Activated CD4-positive, alpha-beta memory T cell treated with anti-CD3 and anti-CD28 coated beads, Interleukin-2, amount 10 ng/mL, durations not matched to agents 7 days and 5 days (primary cell): Measurements from ENCODE around the gene LSS. TPM values are rescaled to one million over a fixed set of nuclear protein-coding genes. Genes with fewer than 3 reads are reported as not detected.

ENCODE experiments used
- CTCF ChIA-PET: fragments of 350-600 bp; sonication (Branson Sonifier 250); formaldehyde crosslinking; loops from one replicate; lab custom pipeline; 2021; ENCODE audit warnings: antibody characterized with exemption, inconsistent platforms; lab: Charles Lee
- POLR2A ChIA-PET: fragments of 350-600 bp; sonication (Branson Sonifier 250); formaldehyde crosslinking; loops from one replicate; lab custom pipeline; 2021; ENCODE audit warnings: antibody characterized with exemption; lab: Charles Lee
- DNase-seq: peaks from one replicate; pipeline ENCODE4 v3.0.0-alpha.2; 2020
- H3K27ac Mint-ChIP-seq: one replicate; pipeline ENCODE4 v1.8.0; 2021; ENCODE audit warnings: mild to moderate bottlenecking, mixed read lengths
- H3K27me3 Mint-ChIP-seq: one replicate; pipeline ENCODE4 v1.8.0; 2021; ENCODE audit warnings: mixed read lengths
- H3K36me3 Mint-ChIP-seq: one replicate; pipeline ENCODE4 v1.8.0; 2021; ENCODE audit warnings: low read depth, mixed read lengths
- H3K4me1 Mint-ChIP-seq: one replicate; pipeline ENCODE4 v1.8.0; 2021; ENCODE audit warnings: mixed read lengths
- H3K4me3 Mint-ChIP-seq: one replicate; pipeline ENCODE4 v1.8.0; 2021; ENCODE audit warnings: mild to moderate bottlenecking, mixed read lengths
- H3K9me3 Mint-ChIP-seq: one replicate; pipeline ENCODE4 v1.8.0; 2021; ENCODE audit warnings: mixed read lengths
- total RNA-seq, 2 experiments: library from RNA; stranded (reverse); gene quantifications; one replicate each; pipeline ENCODE4 v1.2.3, GENCODE V29; 2021

The LSS gene
- total RNA-seq, 2 experiments from 2014 or later = 54.7 to 56.1 TPM

DNA sequence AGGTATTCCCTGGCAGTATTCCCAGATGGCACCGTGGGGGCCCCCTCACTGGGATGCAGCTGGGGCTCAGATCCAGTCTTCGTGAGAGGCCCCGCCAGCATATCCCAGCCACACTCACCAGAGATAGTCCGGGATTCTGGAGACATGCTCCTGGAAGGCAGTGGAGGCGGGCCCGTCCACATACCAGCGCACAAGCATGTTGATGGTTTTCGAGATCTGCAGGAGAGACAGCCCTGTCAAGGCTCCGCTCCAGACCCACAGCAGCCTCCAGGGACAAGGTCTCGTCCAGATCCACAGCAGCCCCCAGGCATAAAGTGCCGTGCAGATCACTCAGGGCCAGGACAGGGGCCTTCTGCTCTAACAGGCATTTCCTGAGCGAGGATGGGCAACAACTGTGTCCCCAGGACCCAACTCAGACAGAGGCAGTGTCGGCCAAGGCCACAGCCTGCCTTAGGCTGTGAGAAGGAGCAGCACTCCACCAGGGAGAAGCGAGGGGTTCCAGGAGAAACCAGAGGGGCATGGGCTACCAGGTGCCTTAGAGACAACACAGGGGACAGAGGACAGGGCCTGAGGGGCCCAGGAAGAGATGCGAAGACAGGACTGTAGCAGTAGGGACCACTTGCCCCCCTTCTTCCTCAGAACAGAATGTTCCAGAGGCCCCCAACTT is 14.8 kb downstream of the LSS start:
- CTCF ChIA-PET = interaction anchor here (0.8 kb wide), 1 partner anchor 71 kb away, joined by 3 read pairs; no protein-coding TSS in a partner anchor
- H3K4me3 Mint-ChIP-seq = no peak overlapping the region
- DNase-seq = no peak
- no peaks in the 10 kb centered on the region for H3K27me3 Mint-ChIP-seq
- H3K9me3 Mint-ChIP-seq = no peaks in the 10 kb centered on the region
- H3K27ac Mint-ChIP-seq = no peak overlapping the region
- POLR2A ChIA-PET = no interaction called here
- H3K4me1 Mint-ChIP-seq = peaks cover 2% of the 10 kb centered on the region
- peaks cover 7% of the 10 kb centered on the region for H3K36me3 Mint-ChIP-seq

DNA sequence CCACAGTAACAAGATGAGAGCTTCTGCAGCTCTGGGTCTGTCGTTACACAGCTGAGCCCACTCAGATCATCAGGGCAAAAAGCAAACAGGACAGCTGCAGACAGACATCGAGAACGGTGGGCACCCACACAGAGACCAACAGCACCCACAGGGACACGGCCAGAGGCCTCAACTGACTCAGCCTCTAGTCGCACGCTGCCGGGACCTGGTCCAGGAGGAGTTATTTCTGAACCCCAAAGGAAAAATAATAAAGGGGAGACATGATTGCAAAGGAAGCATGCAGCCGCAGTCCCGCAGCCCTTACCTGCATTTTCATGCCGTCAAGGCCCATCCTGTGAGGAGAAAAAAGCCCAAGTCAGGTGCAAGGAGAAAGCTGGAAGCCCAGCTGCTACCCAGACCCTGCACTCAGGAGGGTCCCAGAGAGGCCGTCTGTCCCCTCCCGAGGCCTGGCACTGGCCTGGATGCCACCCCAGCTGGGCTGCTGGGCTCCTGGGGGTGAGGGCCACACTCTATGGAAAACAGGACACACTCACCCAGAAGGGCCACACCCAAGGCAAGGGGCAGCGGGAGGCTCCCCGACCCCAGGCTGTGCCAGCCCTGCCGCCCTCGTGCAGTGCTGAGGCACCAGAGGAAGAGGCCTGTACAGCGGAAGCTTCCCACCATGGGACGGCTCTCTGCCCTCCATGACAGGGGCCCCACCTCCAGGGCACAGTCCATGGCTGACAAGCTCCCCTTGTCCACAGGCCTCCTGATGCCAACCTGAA is 15.7 kb downstream of the LSS start:
- H3K27ac Mint-ChIP-seq = no peak overlapping the region
- POLR2A ChIA-PET = no interaction called here
- no peak for DNase-seq

DNA sequence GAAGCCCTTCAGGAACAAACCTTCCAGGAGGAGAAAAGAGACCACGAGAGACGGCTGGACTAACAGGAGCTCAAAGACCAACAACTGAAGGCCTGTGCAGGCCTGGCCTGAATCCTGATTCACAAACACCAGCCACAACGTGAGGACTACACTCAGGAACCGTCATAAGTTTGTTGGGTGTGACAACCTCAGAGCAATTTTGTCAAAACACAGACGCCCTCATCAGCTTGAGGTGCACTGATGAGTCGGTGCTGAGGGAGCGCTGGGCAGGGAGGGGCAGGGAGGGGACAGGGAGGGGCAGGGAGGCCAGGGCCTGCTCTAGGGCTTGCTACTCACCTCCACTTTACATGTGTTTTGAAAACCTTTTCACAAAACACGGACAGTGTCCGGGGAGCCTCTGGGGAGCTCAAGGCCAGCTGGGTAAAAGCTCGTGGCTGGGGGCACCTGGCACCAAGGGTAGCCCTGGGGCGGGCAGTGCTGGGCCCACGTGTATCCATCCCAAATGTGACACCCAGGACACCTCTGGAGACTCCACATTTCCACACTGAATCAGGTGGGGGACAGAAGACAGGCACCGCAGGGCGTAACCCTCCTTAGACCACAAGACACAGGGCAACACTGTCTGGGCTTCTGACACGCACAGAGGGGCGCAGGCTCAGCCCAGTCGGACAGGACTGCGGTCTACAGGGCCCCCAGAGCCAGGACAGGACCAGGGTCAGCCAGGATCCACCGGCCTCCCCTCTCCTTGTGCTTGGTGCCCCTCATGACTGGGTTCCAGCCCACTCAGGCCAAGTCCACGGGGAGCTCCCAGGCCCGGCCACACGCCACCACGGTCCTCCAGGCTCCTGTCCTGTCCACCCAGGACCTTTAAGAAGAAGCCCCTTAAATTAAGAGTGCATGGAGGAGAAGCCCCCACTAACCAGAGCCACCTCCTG is 16.5 kb downstream of the LSS start:
- ChIA-PET POLR2A (no interaction called here), CTCF (interaction anchor here (1.0 kb wide), 1 partner anchor 13 kb away, joined by 3 read pairs; no protein-coding TSS in a partner anchor)
- no peak for DNase-seq
- Mint-ChIP-seq H3K4me3 (no peak overlapping the region), H3K27me3 (no peaks in the 10 kb centered on the region), H3K36me3 (peaks cover 7% of the 10 kb centered on the region), H3K9me3 (no peaks in the 10 kb centered on the region), H3K27ac (no peak overlapping the region), H3K4me1 (peaks cover 2% of the 10 kb centered on the region)

More for the DNA sequence above, 15.7 kb downstream of the LSS start:
- CTCF ChIA-PET = interaction anchor here (0.8 kb wide), 1 partner anchor 70 kb away, joined by 3 read pairs; no protein-coding TSS in a partner anchor
- H3K9me3 Mint-ChIP-seq = no peaks in the 10 kb centered on the region
- peaks cover 2% of the 10 kb centered on the region for H3K4me1 Mint-ChIP-seq
- H3K27me3 Mint-ChIP-seq = no peaks in the 10 kb centered on the region
- peaks cover 7% of the 10 kb centered on the region for H3K36me3 Mint-ChIP-seq
- no peak overlapping the region for H3K4me3 Mint-ChIP-seq

DNA sequence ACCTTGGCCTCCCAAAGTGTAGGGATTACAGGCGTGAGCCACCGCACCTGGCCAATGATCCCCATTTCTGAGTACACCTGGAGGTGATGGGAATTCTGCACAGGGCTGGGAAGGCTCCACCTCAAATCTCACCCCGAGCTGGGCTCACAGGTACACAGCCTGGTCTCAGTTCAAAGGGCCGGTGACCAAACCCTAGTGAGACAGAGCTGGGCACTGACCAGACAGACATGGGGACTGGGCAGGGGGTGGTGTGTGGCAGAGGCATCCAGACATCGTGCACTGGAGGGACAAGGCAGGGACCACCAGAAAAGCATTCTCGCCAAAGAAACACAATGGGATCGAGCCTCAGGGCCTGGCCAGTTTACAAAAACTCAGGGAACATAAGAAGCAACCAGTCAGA is 17.2 kb downstream of the LSS start:
- no peak for DNase-seq
- ChIA-PET POLR2A (no interaction called here), CTCF (interaction anchor here (1.0 kb wide), 1 partner anchor 14 kb away, joined by 3 read pairs; no protein-coding TSS in a partner anchor)
- no peaks in the 10 kb centered on the region for H3K9me3 Mint-ChIP-seq
- no peak overlapping the region for H3K27ac Mint-ChIP-seq
- no peak overlapping the region for H3K4me3 Mint-ChIP-seq
- H3K36me3 Mint-ChIP-seq = peaks cover 7% of the 10 kb centered on the region
- no peaks in the 10 kb centered on the region for H3K27me3 Mint-ChIP-seq
- peaks cover 2% of the 10 kb centered on the region for H3K4me1 Mint-ChIP-seq

DNA sequence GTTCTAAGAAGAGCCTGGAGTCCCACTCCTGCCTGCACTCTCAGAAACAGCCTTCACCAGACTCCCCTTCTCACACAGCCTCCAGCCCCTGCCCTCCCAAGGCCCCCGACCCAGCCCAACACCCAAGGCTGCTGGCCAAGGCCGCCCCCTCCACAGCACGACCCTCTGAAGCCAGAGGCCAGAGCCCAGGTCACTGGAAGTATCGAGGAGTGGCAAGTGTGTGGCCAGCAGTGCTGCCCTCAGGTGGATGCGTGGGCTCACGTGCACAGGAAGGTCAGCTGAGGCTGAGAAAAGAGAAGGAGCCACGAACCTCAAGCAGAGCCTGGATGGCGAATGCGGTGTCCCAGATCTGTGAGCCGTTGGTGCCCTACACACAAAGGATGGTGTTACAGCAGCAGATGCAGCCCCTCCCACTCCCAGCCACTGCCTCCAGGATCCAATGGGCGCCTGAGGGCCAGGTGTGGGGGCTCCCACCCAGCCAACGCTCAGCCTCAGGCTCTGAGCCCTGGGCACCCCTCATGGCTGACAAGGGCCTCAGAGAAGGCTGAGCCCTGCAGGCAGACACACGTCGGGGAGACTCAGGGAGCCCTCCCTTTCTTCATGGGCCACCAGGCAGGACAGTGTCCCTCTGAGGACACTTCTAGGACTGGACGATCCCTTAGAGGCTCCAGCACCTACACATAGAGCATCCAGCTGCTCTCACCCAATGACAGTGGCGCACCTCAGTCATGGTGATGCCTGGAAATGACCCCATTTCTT is 18.0 kb downstream of the LSS start:
- Mint-ChIP-seq H3K27me3 (no peaks in the 10 kb centered on the region), H3K27ac (no peak overlapping the region), H3K4me3 (no peak overlapping the region), H3K9me3 (no peaks in the 10 kb centered on the region), H3K4me1 (no peaks in the 10 kb centered on the region), H3K36me3 (peaks cover 7% of the 10 kb centered on the region)
- no peak for DNase-seq
- CTCF ChIA-PET = interaction anchor here (1.0 kb wide), 1 partner anchor 14 kb away, joined by 3 read pairs; no protein-coding TSS in a partner anchor
- POLR2A ChIA-PET = no interaction called here

DNA sequence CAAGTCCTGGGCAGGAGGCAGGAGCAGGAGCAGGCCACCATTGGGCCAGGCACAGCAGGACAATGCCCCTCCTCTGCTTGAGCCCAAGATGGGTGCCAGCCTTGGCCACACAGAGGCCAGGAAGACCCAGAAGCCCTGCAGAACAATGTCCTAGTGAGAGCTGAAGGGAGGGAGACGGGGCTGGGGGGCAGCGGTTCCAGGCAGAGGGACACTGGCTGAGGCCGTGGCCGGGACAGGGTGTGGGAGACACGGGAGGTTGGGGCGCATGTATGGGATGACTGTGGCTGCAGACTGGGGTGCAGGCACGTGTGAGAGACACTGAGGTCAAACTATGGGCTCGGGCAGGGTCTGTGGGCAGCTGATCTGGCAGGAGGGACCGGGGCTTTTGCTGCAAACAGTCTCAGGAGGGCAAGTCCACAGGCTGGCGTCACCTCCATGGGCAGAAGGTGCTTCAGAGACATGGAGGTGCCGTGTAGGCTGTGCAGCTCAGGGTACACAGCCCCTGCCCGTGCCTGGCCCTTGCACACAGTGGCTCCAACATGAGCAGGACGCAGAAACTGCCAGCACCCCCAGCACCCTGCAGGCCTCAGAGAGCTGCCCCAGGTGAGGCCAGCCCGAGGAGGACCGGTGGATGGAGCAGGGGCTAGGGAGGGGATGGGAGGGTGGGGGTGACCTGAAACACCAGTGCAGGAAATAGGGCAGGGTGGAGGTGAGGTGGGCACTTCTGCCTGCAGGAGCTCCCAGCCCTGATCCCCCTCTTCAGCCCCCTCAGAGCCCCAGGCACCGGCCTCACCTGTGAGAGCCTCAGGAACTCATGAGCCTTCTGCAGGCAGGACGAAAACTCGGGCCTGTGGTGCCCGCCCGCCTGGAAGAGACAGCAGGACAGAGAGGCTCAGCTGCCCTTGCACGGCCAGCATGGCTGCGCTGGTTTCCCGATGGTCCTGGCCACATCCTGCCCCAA is 19.5 kb downstream of the LSS start:
- no peak overlapping the region for H3K27ac Mint-ChIP-seq
- no peaks in the 10 kb centered on the region for H3K27me3 Mint-ChIP-seq
- no peaks in the 10 kb centered on the region for H3K4me1 Mint-ChIP-seq
- no peaks in the 10 kb centered on the region for H3K9me3 Mint-ChIP-seq
- H3K4me3 Mint-ChIP-seq = no peak overlapping the region
- ChIA-PET POLR2A (no interaction called here), CTCF (no interaction called here)
- DNase-seq = no peak
- peaks cover 12% of the 10 kb centered on the region for H3K36me3 Mint-ChIP-seq

DNA sequence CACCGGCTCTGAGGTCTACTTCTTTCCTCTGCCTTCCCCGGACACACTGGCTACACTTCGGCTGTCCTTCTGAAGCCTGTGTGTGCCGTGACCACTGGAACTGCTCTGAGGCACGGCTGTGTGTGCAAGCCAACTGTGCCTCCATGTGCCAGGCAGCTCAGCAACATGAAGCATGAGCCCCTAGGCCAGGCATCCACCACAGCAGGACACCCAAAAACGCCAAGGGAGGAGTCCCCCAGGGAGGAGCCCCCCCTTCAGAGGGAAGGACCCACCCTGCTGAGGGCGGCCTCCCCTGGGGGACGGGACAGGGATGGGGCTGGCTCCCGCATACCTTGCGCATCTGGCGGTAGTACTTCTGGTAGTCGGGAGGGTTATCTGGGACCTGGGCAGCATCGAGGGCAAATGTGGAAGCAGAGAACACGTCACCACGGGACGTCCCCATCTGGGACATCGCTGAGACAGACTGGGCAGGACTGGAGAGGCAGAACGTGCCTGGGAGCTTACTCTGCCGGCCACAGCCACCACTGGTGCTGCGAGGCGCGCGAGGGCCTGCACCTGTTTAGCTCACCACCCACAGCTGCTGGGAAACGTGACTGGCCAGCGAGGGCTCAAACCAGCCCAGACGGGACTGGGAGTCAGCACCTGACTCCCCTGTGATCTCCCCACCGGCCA is 20.5 kb downstream of the LSS start:
- H3K27ac Mint-ChIP-seq = no peak overlapping the region
- CTCF ChIA-PET = no interaction called here
- H3K36me3 Mint-ChIP-seq = peaks cover 14% of the 10 kb centered on the region
- no peak for DNase-seq
- no peaks in the 10 kb centered on the region for H3K4me1 Mint-ChIP-seq
- no peaks in the 10 kb centered on the region for H3K27me3 Mint-ChIP-seq
- H3K9me3 Mint-ChIP-seq = no peaks in the 10 kb centered on the region
- POLR2A ChIA-PET = no interaction called here
- no peak overlapping the region for H3K4me3 Mint-ChIP-seq

DNA sequence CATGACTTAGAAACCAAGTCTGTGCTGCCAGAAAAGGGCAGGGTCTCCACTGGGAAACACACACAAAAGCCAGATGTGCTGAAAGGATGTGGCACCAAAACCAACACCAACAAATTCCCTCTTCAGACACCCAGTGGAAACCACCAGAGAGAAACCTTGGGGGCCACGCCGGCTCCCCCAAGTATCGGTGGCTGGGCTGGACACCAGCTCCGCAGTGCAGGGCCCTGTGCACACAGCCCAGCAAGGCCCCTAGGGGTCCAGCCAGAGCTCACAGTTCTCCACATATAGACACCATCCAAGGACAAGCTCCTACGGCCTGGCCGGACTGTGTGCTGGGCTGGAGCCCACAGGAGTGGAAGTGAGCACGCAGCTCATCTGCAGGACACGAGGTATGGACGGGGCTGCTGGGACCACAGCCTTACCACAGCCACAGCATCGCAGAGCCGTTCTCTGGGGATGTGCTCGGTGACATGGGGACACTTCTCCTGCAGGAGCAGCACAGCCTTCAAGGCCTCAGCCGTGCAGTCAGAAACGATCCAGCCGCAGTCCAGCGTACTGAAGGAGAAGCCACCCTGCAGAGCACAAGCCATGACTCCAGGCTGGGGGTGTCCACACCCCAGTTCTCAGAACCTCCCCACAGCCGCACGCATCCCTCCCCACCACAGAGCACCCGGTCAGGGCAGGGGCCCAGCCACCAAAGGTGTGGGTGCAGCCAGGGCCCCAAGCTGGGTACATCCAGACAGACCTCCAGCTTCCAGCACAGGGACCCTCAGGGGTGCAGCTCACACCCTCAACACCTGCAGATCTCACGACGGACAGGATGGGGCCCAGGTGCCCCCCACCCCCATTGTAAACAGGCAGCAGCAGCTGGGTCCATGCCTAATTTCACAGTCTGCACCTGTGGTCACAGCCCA is 21.3 kb downstream of the LSS start:
- H3K27me3 Mint-ChIP-seq = no peaks in the 10 kb centered on the region
- H3K4me3 Mint-ChIP-seq = no peak overlapping the region
- POLR2A ChIA-PET = no interaction called here
- peaks cover 14% of the 10 kb centered on the region for H3K36me3 Mint-ChIP-seq
- no peaks in the 10 kb centered on the region for H3K4me1 Mint-ChIP-seq
- CTCF ChIA-PET = no interaction called here
- H3K27ac Mint-ChIP-seq = no peak overlapping the region
- H3K9me3 Mint-ChIP-seq = no peaks in the 10 kb centered on the region
- DNase-seq = no peak

DNA sequence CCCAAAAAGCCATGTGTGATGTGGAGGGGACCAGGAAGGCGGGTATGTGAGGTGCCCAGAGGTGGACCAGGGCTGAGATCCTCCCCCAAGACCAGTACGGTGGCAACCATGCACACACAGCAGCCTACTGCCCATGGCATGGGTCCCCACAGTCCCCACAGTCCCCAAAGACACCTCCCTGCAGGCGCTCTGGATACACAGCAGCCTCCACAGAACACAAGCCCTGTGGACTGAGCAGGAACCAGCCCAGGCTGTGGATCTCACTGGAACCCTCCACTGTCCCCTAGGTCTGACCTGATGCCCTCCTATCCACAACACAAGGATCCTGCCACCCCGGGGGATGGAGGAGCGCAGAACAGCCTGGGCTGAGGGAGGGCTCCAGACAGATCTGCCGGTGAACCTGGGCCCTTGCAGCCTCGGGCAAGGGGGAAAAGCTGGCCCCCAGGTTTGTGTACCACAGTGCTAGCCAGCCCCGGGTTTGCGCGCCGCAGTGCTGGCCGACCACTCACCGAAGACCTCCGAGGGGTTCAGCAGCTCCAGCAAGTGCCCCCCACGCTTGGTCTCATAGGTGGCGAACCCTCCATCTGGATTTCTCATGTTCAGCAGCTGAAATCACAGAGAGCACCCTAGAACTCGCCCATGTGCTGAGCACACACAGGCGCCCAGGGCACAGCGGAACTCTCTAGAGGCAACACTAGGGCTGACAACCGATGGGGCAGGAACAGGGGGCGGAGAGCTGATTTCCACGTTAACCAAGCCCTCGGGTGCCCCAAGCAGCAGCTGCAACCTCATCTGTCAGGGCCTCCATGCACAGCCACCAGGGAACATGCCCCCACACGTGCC is 22.2 kb downstream of the LSS start:
- no peak for DNase-seq
- no peaks in the 10 kb centered on the region for H3K4me1 Mint-ChIP-seq
- H3K4me3 Mint-ChIP-seq = no peak overlapping the region
- ChIA-PET CTCF (no interaction called here), POLR2A (no interaction called here)
- no peaks in the 10 kb centered on the region for H3K9me3 Mint-ChIP-seq
- H3K27ac Mint-ChIP-seq = no peak overlapping the region
- H3K27me3 Mint-ChIP-seq = no peaks in the 10 kb centered on the region
- peaks cover 14% of the 10 kb centered on the region for H3K36me3 Mint-ChIP-seq

DNA sequence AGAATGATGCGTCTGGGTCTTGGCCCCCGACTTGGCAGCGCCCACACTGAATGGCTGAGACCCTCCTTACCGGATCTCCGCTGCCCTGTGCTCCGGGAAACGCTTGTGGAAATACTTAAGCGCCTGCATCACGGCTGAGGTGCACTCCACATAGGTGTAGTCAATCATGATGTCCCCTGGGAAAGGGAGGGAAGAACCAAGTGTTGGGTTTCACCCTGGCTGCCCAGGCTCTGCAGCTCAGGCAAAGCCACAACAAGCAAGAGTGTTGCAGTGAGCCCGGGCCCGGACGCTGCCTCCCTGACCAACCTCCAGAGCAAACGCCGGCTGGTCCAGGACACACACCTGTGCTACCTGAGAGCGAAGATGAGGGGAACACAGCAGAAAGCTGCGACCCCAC is 22.8 kb downstream of the LSS start:
- H3K4me3 Mint-ChIP-seq = no peak overlapping the region
- DNase-seq = no peak
- ChIA-PET CTCF (no interaction called here), POLR2A (no interaction called here)
- no peak overlapping the region for H3K27ac Mint-ChIP-seq
- no peaks in the 10 kb centered on the region for H3K9me3 Mint-ChIP-seq
- H3K4me1 Mint-ChIP-seq = no peaks in the 10 kb centered on the region
- H3K36me3 Mint-ChIP-seq = peaks cover 15% of the 10 kb centered on the region
- H3K27me3 Mint-ChIP-seq = no peaks in the 10 kb centered on the region
